ENCODE results near the gene CD300LD.

GRCh38 chr17:74554909-74555308, 37.2 kb downstream of the CD300LD start:
- no peak for TF ChIP-seq CTCF (tag by site-specific recombination; IDR thresholded peaks at IDR 0.05)
- TF ChIP-seq ZFP3 (tag by site-specific recombination; IDR thresholded peaks at IDR 0.05; ENCODE audit: low read depth) = no peak
- no peak for TF ChIP-seq ZNF274 (IDR thresholded peaks at IDR 0.05; ENCODE audit: low read length)
- TF ChIP-seq ZNF274 (tag by site-specific recombination; IDR thresholded peaks at IDR 0.05; ENCODE audit: borderline replicate concordance) = no peak
- TF ChIP-seq SCRT2 (tag by site-specific recombination; IDR thresholded peaks at IDR 0.05) = no peak
- TF ChIP-seq SALL2 (tag by site-specific recombination; IDR thresholded peaks at IDR 0.05; ENCODE audit: borderline replicate concordance) = no peak
- no peak for TF ChIP-seq EGR2 (tag by site-specific recombination; IDR thresholded peaks at IDR 0.05; ENCODE audit: low read depth)
- no peak for TF ChIP-seq OSR2 (tag by site-specific recombination; IDR thresholded peaks at IDR 0.05)
- TF ChIP-seq REST (tag by site-specific recombination; IDR thresholded peaks at IDR 0.05) = no peak
- TF ChIP-seq MZF1 (tag by site-specific recombination; IDR thresholded peaks at IDR 0.05; ENCODE audit: borderline replicate concordance) = no peak
- no peak for TF ChIP-seq ZNF433 (tag by site-specific recombination; IDR thresholded peaks at IDR 0.05; ENCODE audit: low read depth)
- no peak for TF ChIP-seq ZNF112 (tag by site-specific recombination; IDR thresholded peaks at IDR 0.05)
- TF ChIP-seq IKZF3 (tag by site-specific recombination; IDR thresholded peaks at IDR 0.05) = no peak
- no peak for TF ChIP-seq ELK4 (IDR thresholded peaks at IDR 0.05; ENCODE audit: borderline replicate concordance, low read depth, low read length)

Measured in HEK293 (cell line).